HL-60 (cell line): ENCODE measurements around the gene TMEM222.

Experiments used
- DNase-seq, 2 experiments: peaks; one replicate each; pipeline ENCODE4 v3.0.0-alpha.2; 2010 to 2020; ENCODE audit warnings: low read depth in 1 of 2, low spot score in 1 of 2
- H3K27ac ChIP-seq: fragments of 250-450 bp; sonication (Bioruptor Pico); replicated peaks from 2 replicates; pipeline ENCODE4 v1.5.1; 2020; ENCODE audit warnings: mild to moderate bottlenecking, moderate library complexity
- H3K27me3 ChIP-seq: fragments of 250-450 bp; sonication (Bioruptor Pico); 2 replicates; pipeline ENCODE4 v1.5.1; 2021; ENCODE audit warnings: mild to moderate bottlenecking, moderate library complexity; ENCODE audit not compliant: insufficient read depth, poor library complexity, severe bottlenecking
- H3K4me3 ChIP-seq: replicated peaks from 2 replicates; pipeline ENCODE4 v1.5.1; 2011; ENCODE audit warnings: mild to moderate bottlenecking, control low read depth, low read length; ENCODE audit not compliant: insufficient read depth
- GABPA ChIP-seq: IDR thresholded peaks from 2 replicates; pipeline ENCODE4 v1.6.1; 2012; ENCODE audit warnings: low read depth
- POLR2AphosphoS5 ChIP-seq: IDR thresholded peaks from 2 replicates; pipeline ENCODE4 v1.6.1; 2012; ENCODE audit warnings: low read depth
- SPI1 ChIP-seq: IDR thresholded peaks from 2 replicates; pipeline ENCODE4 v1.6.1; 2012; ENCODE audit warnings: low read depth, mild to moderate bottlenecking, borderline replicate concordance
- TF ChIP-seq, protein P1 (sequence below): IDR thresholded peaks from 2 replicates; pipeline ENCODE4 v1.6.1; 2012; ENCODE audit warnings: low read depth; ENCODE audit not compliant: insufficient replicate concordance
- TF ChIP-seq, protein P2 (sequence below): IDR thresholded peaks from one replicate; pipeline ENCODE4 v1.5.1; 2011; ENCODE audit warnings: low read length, control low read depth, inconsistent platforms; ENCODE audit not compliant: insufficient read depth

Gene TMEM222

DNA sequence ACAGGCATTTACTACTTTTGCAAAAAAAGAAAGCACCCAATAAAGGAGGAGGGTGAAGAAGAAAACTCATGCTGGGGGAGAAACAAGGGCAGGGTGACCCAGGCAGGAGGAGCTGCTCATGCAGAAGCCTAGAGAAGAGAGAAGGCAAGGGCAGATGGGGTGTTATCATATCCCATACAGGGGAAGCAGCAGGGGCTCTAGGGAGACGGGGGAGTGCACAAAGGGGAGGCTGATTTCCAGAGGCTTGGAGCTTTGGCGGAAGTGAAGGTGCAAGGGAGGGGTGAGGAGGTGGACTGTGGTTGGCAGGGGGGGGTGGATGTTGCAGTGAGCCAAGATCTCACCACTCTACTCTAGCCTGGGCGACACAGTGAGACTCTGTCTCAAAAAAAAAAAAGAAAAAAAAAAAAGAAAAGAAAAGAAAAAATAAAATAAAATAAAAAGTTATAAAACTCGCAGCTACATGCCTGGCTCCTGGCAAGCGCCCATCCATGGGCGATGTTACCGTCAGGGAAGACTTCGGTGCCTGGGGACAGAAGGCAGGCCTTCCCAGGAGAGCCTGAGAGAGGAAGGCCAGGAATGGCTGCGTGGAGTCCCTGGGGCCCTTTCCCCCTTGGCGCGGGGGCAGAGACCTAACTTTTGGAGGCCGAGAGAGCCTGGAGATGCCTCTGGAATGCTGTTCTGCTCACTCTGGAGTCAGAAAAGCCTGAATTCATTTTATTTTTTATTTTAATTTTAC lies 56.0 kb downstream of the TMEM222 start:
- TF ChIP-seq, protein P1, sequence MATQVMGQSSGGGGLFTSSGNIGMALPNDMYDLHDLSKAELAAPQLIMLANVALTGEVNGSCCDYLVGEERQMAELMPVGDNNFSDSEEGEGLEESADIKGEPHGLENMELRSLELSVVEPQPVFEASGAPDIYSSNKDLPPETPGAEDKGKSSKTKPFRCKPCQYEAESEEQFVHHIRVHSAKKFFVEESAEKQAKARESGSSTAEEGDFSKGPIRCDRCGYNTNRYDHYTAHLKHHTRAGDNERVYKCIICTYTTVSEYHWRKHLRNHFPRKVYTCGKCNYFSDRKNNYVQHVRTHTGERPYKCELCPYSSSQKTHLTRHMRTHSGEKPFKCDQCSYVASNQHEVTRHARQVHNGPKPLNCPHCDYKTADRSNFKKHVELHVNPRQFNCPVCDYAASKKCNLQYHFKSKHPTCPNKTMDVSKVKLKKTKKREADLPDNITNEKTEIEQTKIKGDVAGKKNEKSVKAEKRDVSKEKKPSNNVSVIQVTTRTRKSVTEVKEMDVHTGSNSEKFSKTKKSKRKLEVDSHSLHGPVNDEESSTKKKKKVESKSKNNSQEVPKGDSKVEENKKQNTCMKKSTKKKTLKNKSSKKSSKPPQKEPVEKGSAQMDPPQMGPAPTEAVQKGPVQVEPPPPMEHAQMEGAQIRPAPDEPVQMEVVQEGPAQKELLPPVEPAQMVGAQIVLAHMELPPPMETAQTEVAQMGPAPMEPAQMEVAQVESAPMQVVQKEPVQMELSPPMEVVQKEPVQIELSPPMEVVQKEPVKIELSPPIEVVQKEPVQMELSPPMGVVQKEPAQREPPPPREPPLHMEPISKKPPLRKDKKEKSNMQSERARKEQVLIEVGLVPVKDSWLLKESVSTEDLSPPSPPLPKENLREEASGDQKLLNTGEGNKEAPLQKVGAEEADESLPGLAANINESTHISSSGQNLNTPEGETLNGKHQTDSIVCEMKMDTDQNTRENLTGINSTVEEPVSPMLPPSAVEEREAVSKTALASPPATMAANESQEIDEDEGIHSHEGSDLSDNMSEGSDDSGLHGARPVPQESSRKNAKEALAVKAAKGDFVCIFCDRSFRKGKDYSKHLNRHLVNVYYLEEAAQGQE, result no peak
- TF ChIP-seq, protein P2, sequence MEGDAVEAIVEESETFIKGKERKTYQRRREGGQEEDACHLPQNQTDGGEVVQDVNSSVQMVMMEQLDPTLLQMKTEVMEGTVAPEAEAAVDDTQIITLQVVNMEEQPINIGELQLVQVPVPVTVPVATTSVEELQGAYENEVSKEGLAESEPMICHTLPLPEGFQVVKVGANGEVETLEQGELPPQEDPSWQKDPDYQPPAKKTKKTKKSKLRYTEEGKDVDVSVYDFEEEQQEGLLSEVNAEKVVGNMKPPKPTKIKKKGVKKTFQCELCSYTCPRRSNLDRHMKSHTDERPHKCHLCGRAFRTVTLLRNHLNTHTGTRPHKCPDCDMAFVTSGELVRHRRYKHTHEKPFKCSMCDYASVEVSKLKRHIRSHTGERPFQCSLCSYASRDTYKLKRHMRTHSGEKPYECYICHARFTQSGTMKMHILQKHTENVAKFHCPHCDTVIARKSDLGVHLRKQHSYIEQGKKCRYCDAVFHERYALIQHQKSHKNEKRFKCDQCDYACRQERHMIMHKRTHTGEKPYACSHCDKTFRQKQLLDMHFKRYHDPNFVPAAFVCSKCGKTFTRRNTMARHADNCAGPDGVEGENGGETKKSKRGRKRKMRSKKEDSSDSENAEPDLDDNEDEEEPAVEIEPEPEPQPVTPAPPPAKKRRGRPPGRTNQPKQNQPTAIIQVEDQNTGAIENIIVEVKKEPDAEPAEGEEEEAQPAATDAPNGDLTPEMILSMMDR, result no peak
- no peak for TF ChIP-seq POLR2AphosphoS5
- no peak for TF ChIP-seq GABPA
- no peak for TF ChIP-seq SPI1
- no peak for DNase-seq
- Histone ChIP-seq H3K4me3 (no peak overlapping the region), H3K27ac (no peak overlapping the region), H3K27me3 (no peaks in the 10 kb centered on the region)

DNA sequence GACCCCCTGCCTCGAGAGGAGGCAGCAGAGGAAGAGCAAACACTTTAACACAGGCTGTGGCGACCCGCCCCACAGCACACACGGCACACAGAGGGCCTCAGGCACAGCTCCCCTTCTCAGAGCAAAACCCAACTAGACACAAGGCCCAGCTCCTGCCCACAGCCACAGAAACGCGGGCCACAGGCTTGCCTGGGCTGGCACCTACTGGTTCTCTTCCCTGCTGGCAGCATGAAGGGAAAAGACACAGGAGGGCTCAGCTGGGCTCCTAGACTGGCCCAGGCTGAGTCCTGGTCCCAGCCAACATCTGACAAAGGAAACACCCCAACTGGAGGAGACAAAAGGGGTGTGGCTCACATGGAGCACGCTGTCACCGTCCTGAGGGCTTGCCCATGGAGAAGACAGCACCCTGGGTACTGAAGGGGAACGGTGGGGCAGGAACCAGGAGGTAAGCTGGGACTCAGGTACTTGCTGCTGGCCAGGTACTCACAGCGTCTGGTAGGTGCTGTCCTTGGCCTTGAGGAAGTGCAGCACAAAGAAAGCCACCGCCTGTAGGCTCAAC lies 57.7 kb downstream of the TMEM222 start:
- TF ChIP-seq, protein P1, result no peak
- TF ChIP-seq POLR2AphosphoS5 (no peak), SPI1 (no peak), GABPA (no peak)
- TF ChIP-seq, protein P2, result no peak
- H3K4me3 ChIP-seq, result no peak overlapping the region
- H3K27me3 ChIP-seq, result no peaks in the 10 kb centered on the region
- H3K27ac ChIP-seq, result no peak overlapping the region
- no peak for DNase-seq

DNA sequence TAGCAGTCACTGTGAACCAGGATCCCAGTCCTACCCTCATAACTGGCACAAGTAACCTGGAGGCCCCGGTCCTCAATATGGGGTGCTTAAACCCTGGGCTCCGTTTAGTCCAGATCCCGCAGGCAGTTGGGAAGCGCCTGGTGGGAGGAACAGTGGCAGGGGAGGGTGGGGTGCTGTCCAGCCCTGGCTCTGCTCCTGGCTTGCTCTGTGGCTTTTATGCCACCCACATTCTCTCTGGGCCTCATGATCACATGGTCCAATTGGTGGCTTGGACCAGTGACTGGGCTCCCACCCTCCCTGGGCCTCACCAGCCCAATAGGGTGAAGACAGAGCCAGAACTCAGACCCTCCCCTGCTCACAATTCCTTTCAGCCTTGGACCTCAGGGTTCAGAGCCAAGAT lies 58.3 kb downstream of the TMEM222 start:
- Histone ChIP-seq H3K27ac (no peak overlapping the region), H3K4me3 (no peak overlapping the region), H3K27me3 (no peaks in the 10 kb centered on the region)
- TF ChIP-seq, protein P1, result no peak
- TF ChIP-seq POLR2AphosphoS5 (no peak), GABPA (no peak), SPI1 (no peak)
- TF ChIP-seq, protein P2, result no peak
- no peak for DNase-seq
